ENCODE measurements around the gene TTC39B.
"Not testable (repeated sequence)": the region's sequence is repeated elsewhere in the genome, so short reads cannot be mapped to it uniquely, and the experiment has no call there.

TTC39B gene

DNA sequence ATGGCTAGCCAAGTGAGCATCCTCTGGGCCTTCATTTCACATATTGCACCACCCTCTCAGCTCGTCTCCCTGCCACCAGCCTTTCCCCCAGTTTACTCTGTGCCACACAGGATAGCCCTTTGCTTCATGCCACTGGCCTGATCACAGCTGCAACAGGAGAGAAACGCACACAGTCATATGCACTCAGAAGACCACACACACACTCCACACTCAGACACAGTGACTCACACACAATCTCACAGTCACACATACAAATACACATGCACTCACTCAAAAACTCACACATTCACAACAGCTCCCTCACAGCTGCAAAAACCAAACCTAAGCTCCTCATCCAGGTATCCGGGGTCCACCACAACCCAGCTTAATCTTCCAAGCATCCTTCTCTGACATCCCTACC lies 38.7 kb downstream of the TTC39B start:
- no peak for DNase-seq (ENCODE audit: low read depth)

DNA sequence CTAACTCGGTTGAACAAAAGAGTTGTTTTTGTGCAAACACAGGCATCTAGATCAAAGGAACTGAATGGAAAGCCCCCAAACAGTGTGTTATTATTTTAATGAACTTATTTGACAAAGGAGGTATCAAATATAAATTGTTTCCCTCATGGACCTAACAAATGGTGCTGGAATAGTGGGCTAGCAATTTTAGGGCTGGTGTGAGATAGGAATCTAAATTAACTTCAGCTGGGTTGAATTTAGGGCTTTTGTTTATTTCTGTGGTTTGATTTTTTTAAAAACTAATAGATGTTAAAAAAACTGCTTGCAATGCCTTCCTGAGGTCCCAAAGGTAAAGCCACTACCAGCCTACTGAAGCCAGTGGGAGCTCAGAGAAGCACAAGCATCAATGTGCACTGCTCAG lies 42.1 kb downstream of the TTC39B start:
- DNase-seq (ENCODE audit: low read depth), result no peak

DNA sequence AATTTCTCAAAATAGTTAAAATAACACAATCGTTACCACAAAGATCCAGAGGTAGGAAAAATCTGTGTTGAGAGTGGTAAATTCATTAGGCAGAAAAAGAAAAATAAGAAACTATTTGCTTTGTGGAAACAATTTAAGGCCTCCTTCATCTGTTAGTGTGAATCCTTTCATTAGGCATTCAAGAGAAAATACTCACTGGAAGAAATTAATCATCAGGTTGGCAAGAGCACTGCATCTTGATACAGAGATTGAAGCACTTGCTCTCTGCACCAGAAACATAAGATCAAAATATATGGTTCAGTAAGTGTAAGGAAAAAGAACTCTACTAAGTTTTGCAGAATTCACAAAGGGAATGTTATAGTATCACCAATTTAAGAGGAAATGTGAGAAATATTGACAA lies 44.4 kb downstream of the TTC39B start:
- DNase-seq (ENCODE audit: low read depth), result no peak

DNA sequence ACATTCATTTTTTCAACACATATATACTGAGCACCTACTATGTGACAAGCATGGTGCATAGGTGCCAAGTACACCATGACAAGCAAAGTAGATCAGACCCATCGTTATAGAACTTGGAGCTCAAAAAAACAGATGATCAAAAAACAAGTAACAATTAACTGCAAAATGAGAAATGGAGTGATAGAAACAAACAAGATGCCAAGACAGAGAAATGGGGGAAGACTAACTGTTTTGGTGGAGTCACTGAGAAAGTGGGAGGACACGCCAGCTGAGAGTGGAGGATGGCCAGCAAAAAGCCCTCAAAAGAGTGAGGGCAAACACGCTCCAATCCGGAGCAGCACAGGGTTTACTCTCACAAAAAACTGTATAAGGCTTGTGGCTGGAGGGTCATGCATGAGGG lies 50.6 kb downstream of the TTC39B start:
- no peak for DNase-seq (ENCODE audit: low read depth)

DNA sequence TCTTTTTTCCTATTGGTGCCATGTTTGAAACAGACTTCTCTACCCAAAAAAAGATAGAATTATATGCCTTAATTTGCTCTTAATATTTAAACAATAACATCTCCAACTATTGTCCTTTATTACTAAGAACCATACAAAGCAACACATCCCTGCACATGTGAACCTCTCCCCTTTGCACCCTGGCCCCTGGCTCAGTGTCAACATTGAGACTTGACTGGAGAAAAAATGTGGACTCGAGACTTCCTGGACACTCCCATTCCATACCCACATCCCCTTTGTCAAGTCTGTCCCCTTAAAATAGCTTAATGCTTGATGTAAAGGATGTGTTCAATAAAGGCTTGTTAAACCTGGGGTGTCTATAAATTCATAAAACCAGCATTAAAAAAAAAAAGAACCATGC lies 53.2 kb downstream of the TTC39B start:
- DNase-seq (ENCODE audit: low read depth), result no peak

DNA sequence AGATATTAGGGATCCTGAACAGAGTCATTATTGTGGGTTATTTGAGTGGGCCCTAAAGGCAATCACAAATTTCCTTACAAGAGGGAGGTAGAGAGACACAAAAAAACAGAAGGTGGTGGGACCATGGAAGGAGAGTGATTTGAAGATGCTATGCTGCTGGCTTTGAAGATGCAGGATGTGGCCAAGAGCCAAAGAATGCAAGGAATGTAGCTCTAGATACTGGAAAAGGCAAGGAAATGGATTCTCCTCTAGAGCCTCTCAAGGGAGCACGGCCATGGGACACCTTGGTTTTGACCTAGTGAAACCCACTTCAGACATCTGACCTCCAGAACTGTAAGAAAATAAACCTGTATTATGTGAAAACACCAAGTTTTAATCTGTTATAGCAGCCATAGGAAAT lies 53.8 kb downstream of the TTC39B start:
- no peak for DNase-seq (ENCODE audit: low read depth)

DNA sequence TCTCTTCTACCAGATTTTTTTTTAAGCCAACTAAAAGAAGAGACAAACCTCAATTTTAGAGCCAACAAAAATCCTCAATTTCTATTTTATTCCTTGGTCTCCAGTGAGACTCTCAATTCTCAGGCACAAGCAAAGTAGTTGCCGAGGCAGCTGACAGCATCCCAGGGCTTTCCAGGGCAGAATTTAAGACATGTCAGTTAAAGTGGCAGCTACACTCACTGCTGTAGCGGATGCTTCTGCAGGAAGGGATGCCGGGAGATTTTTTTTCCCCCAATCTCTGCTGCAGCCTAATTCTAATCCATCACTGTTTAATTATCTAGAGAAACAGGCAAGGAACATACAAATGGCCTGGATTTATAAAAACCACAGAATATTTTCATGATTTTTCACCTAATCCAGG lies 57.0 kb downstream of the TTC39B start:
- no peak for DNase-seq (ENCODE audit: low read depth)

DNA sequence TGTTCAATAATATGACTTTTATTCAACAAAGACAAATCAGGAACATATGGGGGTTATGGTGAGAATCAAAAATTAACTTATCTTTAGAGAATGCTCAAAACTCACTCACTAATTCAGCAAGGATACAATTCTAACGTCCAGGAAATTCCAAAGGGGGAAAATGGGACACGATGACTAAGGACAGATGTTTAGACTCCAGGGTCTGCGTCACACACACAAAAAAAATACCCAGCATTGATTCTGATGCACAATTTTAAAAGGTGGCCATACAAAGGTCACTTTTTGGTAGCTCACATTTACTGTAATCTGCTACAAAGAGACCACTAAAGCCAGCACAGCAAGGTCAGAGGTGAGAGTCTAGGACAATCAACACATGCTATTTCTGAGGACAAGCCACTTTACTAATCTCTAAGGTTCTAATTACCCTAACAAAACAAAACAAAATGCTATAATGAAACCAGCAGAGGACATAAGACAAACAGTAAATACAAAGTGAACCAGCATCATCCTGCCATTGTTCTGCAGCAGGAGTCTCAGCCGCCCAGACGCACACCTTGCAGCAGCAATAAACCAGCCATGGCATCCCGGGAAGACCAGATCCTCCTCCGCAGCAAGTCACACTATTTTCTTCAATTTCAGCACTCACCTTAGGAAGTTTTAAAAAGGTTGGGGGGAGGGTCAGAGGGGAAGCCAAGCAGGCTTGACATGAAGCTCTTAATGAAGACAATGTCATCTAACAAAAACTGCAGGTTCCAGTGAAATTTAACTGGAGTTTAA lies 57.8 kb downstream of the TTC39B start:
- DNase-seq (ENCODE audit: low read depth), result no peak

DNA sequence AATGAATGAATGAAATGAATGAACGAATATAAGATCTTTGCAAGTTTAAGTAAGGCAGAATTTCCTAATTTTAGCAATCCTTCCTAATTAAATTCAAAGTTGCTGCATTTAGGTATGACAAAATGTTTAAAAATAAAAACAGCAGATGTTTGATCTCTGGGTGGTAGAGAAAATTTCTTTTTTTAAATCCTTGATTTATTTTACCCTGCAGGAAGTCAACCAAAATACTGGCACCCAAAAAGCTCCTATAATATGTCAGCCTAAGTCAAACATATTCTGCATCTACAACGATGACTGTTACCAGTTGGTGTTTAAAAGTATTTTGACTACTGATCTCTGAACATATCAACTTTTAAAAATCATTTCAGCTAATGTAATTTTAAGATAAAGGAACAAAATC lies 58.4 kb downstream of the TTC39B start:
- DNase-seq (ENCODE audit: low read depth), result no peak

DNA sequence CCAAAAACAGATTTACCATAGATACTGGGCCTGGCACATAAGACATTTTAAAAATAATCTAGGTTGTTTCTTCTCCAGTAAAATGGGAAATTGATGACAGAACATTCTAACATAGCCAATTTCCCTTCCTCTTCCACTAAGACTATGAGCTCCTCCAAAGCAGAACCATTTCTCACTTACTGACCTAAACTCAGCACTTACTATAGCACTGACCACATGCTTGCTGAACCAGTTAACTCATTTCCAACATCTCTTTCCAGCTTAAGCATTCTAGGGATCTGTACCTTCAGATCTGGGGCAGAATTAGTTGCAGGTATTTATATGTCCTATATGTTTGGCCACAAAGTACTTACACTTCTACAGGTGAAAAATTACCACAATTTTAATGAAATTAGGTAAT lies 58.9 kb downstream of the TTC39B start:
- DNase-seq (ENCODE audit: low read depth), result no peak

DNA sequence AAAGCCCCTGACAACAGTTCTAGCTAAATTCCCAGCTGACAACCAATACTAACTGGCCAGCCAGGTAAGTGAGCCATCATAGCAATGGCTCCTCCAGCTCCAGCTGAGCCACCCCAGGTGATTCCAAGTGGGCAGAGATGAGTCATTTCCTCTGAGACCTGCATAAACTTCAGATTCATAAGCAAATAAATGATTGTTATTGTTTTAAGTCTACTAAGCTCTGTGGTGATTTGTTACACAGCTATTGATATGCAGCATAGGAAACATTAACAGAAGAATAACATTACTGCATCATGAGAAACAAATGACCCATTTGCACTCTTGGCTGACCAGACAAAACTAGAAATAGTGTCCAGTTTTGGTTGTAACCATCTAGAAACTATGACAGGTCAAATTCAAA lies 60.3 kb downstream of the TTC39B start:
- DNase-seq (ENCODE audit: low read depth), result no peak

DNA sequence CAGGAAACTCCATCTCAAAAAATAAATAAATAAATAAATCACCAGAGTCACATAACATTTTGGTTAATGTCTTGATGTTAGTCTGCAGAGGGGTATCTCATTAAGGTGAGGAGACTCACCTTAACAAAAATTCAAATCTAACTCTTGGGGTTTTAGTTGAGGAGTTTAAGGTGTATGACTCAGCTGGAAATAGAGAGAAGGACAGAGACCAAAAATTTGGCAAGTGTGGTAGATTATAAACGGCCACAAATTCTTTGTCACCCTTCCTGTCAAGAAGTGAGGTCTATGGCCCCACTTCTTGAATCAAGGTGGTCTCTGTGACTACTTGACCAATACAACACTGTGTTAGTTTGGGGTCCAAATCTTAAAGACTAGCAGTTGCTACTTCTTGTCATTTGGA lies 60.8 kb downstream of the TTC39B start:
- no peak for DNase-seq (ENCODE audit: low read depth)

DNA sequence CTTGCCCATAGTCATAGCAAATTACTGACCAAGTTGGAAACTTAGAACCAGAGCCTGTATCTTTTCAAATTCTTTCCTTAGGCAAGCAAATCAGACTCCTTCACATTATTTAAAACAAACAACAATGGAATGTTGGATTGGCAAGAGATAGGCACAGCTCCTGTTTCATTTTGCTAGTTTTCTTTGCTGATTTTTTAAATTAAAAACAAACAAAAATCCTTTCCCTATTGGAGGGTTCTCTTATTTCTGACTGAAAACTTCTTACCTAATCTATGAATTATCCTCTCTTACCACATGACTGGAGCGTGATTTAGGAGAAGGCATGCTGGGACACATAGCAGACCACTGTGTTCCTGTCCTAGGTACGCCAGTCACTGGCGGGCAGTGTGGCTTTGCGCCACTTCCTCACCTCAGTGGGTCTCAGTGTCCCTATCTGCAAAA lies 63.0 kb downstream of the TTC39B start:
- DNase-seq (ENCODE audit: low read depth), result no peak

DNA sequence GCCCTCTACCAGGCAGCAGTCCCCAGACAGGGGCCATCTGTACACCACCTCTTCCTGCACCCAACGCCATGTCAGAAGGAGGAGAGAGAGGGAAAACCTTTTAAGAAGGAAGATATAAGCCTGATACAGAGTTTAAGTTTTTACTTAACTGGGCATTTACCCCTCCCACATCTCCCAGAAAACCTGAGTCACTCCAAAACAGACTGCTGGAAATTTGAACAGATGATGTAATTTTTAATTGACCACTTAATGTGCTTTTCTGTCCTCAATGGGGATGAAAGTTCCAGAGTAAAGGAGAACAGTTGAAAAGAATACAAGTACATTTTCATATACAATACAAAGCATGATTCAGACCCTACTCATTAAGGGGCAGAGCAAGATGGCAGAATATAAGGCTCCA lies 63.9 kb downstream of the TTC39B start:
- no peak for DNase-seq (ENCODE audit: low read depth)

DNA sequence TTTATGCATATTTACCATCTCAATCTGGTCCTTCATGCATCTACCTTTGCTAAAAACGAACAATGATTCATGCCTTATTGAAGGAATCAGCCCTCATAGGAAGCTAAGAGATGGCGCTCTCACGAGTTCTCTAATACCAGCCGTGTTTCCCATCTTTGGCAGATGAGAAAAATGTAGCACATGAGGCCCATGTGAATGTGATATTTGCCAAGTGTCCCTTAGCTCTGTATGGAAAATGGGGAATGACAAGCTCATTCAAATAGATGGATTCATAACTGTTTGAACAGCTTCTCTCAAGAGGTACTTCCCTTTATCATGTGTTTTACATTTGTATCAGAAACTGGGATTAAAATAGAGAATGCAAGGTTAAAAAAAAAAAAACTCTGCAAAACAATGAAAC lies 66.1 kb downstream of the TTC39B start:
- no peak for DNase-seq (ENCODE audit: low read depth)

DNA sequence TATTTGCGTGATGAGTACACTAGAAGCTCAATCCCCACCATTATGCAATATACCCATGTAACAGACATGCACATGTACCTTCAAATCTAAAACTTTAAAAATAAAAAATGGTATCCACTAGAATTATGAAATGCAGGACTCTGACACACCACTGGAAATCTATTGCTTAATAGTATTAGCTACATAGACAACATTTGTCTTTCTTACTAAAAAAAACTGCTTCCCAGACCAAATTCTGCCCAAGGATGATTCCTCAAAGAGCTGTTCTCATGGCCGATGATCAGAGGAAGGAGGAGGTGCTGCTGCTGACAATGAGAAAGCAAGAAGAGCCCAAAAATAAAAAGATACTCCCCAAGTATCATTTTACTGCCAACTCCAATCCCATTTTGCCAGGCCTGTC lies 67.2 kb downstream of the TTC39B start:
- DNase-seq (ENCODE audit: low read depth), result no peak

DNA sequence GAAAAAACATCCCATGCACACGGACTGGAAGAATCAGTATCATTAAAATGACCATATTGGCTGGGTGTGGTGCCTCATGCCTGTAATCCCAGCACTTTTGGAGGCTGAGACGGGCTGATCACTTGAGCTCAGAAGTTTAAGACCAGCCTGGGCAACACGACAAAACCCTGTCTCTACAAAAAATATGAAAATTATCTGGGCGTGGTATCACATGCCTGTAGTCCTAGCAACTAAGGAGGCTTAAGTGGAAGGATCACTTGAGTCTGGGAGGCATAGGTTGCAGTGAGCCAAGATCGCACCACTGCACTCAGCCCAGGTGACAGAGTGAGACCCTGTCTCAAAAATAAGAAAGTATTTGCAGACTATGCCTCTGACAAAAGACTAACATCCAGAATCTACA lies 68.4 kb downstream of the TTC39B start:
- no peak for DNase-seq (ENCODE audit: low read depth)

DNA sequence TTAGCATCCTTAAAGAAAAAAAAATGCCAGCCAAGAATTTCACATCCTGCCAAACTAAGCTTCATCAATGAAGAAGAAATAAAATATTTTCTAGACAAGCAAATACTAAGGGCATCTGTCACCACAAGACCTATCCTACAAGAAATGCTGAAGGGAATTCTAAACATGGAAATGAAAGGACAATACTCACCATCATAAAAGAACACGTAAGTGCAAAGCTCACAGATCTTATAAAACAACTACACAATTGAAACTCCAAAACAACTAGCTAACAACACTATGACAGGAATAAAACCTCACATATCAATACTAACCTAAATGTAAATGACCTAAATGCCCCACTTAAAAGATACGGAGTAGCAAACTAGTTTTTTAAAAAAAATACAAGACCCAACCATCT lies 71.4 kb downstream of the TTC39B start:
- DNase-seq (ENCODE audit: low read depth), result no peak

DNA sequence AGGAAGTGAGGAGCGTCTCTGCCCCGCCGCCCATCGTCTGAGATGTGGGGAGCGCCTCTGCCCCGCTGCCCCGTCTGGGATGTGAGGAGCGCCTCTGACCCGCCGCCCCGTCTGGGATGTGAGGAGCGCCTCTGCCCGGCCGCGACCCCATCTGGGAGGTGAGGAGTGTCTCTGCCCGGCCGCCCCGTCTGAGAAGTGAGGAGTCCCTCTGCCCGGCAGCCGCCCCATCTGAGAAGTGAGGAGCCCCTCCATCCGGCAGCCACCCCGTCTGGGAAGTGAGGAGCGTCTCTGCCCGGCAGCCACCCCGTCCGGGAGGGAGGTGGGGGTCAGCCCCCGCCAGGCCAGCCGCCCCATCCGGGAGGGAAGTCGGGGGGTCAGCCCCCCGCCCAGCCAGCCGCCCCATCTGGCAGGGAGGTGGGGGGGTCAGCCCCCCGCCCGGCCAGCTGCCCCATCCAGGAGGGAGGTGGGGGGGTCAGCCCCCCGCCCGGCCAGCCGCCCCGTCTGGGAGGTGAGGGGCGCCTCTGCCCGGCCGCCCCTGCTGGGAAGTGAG lies 73.0 kb downstream of the TTC39B start:
- DNase-seq (ENCODE audit: low read depth), result not testable (repeated sequence)

DNA sequence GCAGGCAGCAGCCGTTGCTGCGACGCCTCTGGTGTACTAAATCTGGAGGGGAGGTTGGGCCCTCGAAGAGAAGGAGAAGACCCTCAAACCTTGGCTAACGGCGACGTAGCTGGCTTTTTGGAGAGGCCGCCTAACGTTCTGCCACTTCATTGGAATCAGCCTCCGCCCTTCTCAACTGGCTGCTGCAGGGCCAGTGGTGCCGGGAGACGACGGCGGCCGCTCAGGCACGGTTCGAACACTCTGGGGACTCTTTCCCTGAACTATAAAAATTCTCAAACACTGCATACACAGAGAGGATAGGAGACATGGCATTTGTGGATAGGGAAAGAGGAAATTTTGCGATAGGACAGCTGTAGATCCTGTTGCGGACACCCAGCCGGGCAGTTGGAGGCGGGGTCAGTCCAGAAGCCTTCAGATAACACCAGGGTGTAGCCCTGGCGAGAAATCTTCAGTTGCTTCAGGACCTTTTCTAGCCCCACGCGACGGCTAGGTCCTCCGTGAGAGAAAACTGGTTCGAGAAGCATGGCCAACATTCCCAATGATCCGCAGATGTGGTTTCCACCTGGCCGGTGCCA lies 74.2 kb downstream of the TTC39B start:
- not testable (repeated sequence) for DNase-seq (ENCODE audit: low read depth)

DNA sequence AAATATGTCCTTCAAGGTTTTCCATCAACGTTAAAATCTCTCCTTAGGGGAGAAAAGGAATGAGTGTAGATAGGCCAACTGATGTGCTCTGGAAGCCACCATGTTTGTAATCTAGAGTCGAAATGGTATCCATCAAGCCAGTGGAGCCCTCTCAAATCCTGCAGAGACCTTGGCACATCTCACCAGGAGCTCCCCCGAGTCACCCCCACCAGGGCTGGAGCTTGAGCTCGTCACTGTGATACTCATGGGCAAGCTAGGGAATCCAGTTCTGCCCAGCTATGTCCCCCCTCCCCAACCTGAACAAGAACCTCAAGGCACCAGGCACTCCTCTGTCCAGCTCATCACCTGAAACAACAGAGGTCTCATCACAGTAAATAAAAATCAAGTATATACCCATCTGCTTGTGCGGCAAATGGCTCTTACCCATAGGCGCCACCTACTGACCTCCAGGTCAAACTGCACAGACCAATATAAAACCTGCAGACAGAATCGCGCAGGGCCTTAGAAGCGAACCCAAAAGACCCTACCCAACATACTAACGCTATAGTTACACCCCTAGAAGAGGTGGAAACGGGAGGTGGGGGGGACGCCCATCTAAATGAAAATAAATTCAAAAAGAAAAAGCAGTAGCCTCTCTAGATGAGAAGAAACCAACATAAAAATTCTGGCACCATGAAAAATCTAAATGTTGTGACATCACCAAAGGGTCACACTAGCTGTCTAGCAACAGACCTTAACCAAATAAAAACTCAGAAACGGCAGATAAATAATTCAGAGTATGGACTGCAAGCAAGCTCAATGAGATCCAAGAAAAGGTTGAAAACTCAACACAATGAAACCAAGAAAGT lies 75.0 kb downstream of the TTC39B start:
- DNase-seq (ENCODE audit: low read depth), result no peak

DNA sequence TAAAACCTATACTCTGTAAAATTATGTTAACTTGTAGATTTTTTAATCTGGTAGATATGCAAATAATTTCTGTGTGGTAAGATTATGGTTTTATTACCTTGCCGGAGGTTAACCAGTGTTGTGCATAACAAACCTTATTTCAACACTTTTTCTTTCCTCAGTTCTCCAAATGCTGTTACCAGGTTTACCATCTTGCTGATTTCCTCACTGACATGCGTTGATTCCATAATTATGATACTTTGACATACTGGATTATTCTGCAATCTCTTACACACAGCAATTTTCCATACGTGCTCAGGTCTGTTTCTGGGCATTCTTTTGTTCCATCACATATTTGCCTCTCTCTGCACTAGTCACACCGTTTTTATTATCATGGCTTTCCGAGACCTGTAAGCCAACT lies 77.6 kb downstream of the TTC39B start:
- no peak for DNase-seq (ENCODE audit: low read depth)

DNA sequence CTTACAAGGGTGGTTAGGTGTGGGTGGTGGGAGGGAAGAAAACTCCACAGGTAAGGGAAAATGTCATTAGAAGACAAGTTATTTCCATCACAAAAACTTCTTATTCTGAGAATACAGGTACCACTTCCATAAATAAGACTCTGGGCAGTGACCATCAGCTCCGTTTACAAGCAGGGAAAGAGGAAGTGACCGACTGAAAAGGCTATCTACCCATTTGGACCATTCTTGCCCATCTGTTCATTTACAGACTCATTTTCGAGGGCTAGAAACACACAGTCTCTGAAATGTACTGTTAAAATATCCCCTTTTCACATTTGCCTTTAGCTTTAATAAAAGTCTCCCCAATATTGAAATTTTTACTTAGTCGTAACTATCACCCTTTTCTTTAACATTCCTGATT lies 79.5 kb downstream of the TTC39B start:
- no peak for DNase-seq (ENCODE audit: low read depth)

All from stimulated activated CD8-positive, alpha-beta memory T cell treated with anti-CD3 and anti-CD28 coated beads, Interleukin-7, amount 100 ng/mL, for 24 hours (primary cell).